Activated CD4-positive, alpha-beta T cell treated with anti-CD3 and anti-CD28 coated beads, Interleukin-2, amount 50 U/mL, for 1 hour (primary cell): ENCODE results near the gene GLRB.
"Not testable (repeated sequence)": the region's sequence is repeated elsewhere in the genome, so short reads cannot be mapped to it uniquely, and the experiment has no call there.

Source experiments
- DNase-seq: peaks from one replicate; pipeline ENCODE4 v3.0.0-alpha.2; 2020

Gene GLRB

DNA sequence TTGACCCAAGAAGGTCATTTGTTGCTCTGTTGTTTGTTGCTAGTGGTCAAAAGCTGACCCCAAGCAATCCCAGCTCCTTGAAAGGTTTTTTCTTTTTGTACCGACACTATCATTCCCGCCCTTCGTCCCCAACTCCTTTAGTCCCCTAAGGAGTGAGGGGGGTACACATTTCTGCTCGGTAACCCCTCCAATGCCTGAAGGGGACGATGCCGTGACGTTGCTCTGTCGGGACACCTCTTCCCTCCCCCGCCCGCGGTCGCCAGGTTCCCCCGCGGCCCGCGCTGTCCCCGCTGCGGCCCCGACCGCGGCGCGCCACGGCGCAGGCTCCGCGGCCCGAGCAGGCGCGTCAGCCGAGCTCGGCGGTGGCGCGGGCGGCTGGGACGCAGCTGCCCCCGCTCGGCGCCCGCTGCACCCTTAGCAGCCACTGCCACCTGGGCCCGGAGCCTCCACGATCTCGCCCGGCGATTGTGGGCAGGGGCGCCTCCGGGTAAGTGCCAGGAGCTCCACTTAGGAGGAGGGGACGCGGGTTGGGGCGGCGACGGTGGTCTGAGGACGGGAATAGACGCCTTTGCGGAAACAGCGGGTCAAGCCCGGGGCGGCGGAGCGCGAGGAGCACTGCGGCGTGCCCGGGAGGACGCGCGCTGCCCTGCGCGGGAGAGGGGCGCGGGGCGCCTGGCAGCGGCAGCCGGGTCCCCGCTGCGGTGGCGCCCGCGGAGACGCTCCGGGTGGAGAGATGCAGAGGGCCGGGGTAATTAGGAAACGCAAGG, at the start of gene GLRB:
Gene GLRB (plus strand): TSS at position 340 of the 767 bp plus-strand sequence. CDS start 1,875 bp downstream, outside the sequence.
- no peak for DNase-seq

DNA sequence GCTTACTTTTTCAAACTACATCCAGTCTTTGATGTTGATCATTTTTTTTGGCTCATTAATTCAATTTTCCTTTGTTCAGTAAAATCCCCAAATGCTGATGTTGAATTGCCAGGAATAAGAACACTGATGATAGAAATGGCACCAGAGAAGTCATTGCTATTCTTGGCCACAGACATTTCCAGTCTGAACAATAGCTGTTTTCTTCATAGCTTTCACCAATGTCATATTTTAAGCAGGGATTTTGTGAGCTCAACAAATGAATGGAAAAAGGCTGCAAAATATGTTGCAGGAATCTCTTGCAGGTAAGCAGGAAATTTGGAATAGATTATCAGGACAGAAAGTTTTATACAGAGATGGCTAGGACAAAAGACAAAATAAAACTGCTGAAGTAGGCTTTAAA, 40.5 kb upstream of the GLRB start:
- no peak for DNase-seq

- no peak for DNase-seq
These were observed 35.5 kb upstream of the GLRB start for GRCh38 chr4:157040405-157040804.

DNA sequence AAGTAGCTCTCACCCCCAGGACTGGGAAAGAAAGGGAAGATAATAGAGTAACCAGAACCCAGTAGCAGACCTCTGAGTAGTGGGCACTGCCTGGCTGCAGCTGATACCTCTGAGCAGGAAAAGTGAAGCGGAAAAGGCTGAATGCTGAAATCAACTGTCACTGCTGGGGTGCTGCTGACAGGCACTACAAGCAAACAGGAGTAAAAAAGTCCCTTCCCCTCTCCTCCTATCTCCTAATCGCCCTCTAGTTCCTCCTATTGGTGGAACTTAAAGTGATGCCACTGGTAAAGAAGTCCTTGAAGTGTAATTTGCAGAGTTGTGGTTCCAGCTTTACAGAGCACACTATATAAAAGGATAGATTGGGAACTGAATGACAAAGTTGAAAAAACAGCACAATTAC, 32.8 kb upstream of the GLRB start:
- DNase-seq: no peak

- no peak for DNase-seq
These were observed 30.3 kb upstream of the GLRB start for GRCh38 chr4:157045507-157046127.

- DNase-seq: no peak
These were observed 27.7 kb upstream of the GLRB start for GRCh38 chr4:157048248-157048647.

GRCh38 chr4:157050561-157050960, 25.4 kb upstream of the GLRB start:
- no peak for DNase-seq

DNA sequence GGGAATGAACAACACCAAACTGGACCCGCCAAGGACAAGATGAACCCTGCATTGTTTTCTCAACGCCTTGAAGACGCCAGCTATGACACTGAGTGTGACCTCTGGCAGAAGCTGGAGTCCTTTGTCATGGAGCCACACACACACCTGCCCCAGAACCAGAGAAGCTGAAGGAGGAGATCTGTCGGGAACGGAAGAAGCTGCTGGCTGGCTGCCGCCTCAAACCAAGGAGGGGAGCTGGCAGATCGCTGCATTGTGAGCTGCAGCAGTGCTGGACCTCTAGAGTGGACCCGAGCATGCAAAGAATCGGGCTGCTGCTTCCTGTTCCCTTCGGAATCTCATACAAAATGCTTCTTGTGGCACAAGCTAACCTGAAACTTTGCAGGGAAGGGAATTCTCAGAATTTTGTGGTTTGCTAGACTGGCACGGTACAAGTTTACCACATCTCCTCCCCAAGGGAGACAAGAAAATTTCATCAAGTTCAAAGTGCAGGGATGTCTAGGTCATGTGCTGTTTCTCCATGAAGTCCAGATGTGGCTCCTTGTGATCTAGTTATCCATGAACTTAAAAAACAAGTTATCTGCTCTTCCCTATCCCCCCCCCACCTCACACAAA, 23.4 kb upstream of the GLRB start:
- no peak for DNase-seq

DNA sequence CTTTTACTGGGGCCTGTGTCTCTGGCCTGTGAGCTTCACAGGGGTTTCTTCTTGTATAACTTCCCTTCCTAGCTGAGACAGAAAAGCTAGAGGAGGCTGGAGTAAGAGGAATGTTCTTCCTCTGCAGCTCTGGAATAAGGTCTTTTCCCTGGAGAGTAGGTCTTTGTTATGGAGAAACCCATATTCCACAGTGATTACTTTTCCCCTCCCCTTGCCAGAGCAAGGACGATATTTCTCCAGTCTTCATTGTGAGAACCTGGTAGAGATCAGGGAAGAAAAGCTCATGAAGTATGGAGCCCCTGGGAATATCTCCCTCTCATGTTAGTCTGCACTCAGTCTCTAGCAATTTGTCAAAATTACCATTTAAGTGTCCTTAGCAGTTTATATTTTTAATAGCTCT, 18.7 kb upstream of the GLRB start:
- no peak for DNase-seq

- not testable (repeated sequence) for DNase-seq
These were observed 17.1 kb upstream of the GLRB start for GRCh38 chr4:157058899-157059298.

GRCh38 chr4:157072002-157072401, 3.9 kb upstream of the GLRB start:
- no peak for DNase-seq

DNA sequence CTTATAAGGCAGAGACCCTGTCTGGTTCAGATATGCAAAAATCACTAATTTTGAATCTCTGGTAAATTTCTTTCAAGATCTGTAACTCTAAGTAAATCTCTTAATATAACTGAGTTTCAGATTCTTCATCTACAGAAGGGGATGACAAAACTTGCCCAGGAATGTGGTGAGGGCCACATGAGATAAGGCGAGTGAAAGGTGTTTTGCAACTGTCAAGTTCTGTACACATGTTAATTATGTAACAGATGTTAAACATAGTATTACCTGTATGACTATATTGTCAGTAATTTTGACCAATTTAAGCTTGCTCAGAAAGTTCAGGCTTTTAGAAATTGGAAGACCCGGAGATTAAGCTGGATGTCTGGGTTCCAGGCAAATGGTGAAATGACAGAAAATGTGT, 549 bp upstream of the GLRB start:
- DNase-seq: no peak

DNA sequence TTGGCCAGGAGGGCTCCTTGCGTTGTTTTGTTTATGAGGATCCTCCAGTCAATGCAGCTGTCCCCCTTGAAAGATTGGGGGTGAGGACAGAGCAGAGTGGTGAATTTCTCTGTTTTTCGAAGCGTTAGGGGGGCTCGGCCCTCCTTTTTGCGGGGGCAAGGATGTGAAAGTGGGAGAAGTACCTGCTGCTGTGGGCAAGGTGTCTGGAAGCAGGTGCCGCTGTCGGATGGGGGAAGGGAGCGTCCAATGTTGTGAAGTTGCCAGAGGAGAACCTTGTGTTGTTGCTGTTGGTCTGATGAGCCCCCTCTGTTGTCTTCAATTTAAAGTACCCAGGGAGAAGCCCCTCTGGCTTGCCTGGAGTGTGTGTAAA, 613 bp downstream of the GLRB start:
- no peak for DNase-seq

DNA sequence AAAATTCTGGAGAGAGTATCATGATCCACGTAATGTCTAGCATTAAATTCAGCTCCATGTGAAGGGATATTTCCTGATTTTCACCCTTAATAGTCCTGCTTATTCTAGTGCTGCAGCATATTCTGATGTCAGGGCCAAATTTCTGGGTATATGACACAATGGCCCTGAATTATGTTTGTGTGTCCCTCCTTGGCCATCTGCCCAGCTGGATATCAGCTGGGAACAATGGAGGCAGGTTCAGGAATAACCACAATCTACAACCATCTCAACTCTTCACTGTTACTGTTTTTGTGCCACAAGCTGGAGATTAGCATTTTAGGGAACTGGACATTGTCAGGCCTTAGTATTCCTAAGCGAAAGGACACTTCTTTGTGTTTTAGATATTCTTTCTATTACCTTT, 3.5 kb downstream of the GLRB start:
- DNase-seq: no peak

DNA sequence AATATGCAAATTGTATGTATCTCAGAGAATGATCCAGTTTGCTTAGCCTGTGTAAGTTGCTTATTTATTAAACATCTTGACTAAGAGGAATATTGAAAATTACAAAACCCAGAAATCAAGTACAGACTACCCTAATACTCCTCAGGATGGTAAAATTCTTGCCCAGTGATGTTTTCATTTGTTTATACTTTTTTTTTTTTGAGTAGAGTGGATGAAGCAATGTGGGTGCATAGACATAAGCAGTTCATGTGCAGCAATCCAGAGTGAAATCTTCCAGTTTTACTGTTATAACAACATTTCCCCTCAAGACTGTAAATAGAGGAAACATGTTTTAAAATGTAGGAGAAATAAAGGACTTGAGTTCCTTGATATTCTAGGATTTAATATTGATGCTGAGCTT, 4.7 kb downstream of the GLRB start:
- DNase-seq: no peak

DNA sequence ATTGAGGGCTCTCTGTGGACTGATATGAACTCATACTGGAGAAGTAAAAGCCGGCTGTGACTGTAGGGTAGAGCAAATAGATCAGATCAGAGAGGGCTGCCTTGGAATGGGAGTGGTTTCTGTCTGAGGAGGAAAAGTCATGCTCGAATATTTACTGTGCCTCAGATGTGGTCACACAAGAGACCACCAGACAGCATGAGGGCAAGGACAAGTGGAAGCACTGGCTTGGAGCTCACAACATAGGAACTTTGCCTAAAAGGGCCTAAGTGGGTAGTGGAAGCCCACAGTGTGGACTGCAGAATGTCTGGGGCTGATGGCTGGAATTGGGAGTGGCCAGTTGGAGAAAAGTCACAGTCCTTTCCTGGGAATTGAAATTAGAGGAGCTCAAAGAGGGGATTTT, 19.8 kb downstream of the GLRB start:
- DNase-seq: no peak

DNA sequence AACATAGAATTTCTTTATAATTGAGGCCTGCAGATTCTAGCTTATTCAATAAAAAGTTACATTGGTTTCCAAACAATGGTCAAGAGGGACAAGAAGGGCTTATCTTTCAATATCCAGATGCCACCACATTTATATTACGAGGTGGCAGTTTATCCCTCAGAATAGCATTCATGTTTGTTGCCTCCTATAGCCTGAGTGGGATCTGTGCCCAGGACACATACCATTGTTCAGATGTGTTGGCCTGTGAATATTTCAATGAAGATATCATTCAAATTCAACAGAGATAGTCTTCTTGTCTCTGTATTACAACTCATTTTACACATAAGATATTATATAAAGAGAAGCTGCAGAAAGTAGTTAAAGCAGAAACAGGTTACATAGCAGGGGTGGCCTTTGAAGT, 20.5 kb downstream of the GLRB start:
- DNase-seq: no peak

DNA sequence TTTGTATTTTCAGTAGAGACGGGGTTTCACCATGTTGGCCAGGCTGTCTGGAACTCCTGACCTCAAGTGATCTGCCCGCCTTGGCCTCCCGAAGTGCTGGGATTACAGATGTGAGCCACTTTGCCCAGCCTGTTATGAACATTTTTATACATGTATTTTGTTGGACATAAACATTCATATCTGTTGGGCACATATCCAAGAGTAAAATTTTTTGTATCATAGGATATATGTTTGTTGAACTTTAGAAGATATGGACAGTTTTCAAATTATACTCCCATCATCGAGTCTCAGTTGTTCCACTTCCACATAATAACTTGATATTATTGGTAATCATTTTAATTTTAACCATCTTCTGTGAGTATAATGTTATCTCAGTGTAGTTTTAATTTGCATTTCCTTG, 23.6 kb downstream of the GLRB start:
- DNase-seq: no peak

DNA sequence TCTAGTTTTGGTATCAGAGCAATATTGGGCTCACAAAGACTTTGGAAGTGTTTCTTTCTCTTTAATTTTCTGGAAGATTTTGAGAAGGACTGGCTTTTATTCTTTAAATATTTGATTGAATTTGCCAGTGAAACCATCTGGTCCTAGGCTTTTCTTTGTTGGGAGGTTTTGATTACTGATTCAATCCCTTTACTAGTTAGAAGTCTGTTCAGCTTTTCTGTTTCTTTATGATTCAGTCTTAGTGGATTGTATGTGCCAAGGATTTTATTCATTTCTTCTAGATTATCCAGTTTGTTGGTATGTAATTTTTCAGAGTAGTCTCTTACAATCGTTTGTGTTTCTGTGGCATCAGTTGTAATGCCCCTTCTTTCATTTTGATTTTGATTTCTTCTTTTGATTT, 28.6 kb downstream of the GLRB start:
- DNase-seq: no peak

DNA sequence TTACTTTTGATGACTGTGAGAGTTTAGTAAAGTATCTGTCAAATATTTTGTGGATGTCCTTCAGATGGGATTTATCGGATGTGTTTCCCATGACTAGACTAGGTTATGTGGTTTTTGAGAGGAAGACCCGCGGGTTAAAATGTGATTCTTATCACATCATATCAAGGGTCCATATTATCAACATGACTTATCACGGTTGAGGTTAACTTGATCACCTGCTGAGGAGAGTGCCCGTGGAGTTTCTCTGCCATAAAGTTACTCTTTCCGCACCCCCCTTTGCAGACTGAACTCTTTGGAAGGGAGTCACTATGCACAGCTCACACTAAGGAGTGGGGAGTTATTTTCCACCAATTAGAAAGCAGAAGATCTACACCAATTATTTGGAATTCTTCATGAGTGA, 38.7 kb downstream of the GLRB start:
- no peak for DNase-seq

GRCh38 chr4:157115613-157116335, 39.8 kb downstream of the GLRB start:
- DNase-seq: no peak

GRCh38 chr4:157121401-157121800, 45.5 kb downstream of the GLRB start:
- DNase-seq: no peak

DNA sequence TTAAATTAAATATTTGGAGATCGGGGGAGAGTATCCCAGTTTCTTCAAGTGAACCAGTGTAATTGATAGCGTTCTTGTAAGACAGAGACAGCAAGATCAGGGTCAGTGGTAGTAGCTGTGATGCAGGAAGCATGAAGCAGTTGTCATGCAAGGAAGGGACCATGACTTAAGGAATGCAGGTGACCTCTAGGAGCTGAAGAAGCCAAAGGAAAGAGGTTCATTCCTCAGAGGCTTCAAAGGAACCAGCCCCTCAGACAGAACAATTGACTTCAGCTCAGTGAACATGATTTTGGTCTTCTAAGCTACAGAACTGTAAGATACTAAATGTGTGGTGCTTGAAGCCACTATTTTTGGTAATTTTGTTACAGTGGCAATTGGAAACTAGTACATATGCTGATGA, 51.6 kb downstream of the GLRB start:
- DNase-seq: no peak

GRCh38 chr4:157128395-157128794, 52.4 kb downstream of the GLRB start:
- DNase-seq: no peak
